Progenitor cell of endocrine pancreas (in vitro differentiated cells): Measurements from ENCODE around the gene NLGN1. TPM values are rescaled to one million over a fixed set of nuclear protein-coding genes. Genes with fewer than 3 reads are reported as not detected.

ENCODE experiments used
- DNase-seq: peaks from one replicate; pipeline ENCODE4 v3.0.0; 2021; ENCODE audit warnings: low spot score; ENCODE audit not compliant: unreplicated experiment
- H3K27ac Mint-ChIP-seq: 2 replicates; pipeline ENCODE4 v1.8.0; 2021; ENCODE audit warnings: mild to moderate bottlenecking, moderate library complexity, mixed read lengths
- H3K27me3 Mint-ChIP-seq: 2 replicates; pipeline ENCODE4 v1.8.0; 2021; ENCODE audit warnings: mixed read lengths
- H3K36me3 Mint-ChIP-seq: 2 replicates; pipeline ENCODE4 v1.8.0; 2022; ENCODE audit warnings: mixed read lengths; ENCODE audit not compliant: insufficient read depth
- H3K4me1 Mint-ChIP-seq: 2 replicates; pipeline ENCODE4 v1.8.0; 2021; ENCODE audit warnings: low read depth, mixed read lengths
- H3K4me3 Mint-ChIP-seq: 2 replicates; pipeline ENCODE4 v1.8.0; 2021; ENCODE audit warnings: low read depth, mild to moderate bottlenecking, moderate library complexity, mixed read lengths
- H3K9me3 Mint-ChIP-seq: 2 replicates; pipeline ENCODE4 v1.8.0; 2021; ENCODE audit warnings: low read depth, mixed read lengths
- total RNA-seq: library from RNA; stranded (reverse); gene quantifications from 2 replicates; pipeline ENCODE4 v1.2.1, GENCODE V29; 2021
- TF ChIP-seq, protein P1 (sequence below): fragments of 200-600 bp; sonication (generic); IDR thresholded peaks from one replicate; pipeline ENCODE4 v1.5.0; 2021; ENCODE audit warnings: antibody characterized with exemption, mild to moderate bottlenecking; ENCODE audit not compliant: unreplicated experiment

The NLGN1 gene
- total RNA-seq, 1 donor from 2014 or later: 5.7 TPM

- Mint-ChIP-seq H3K27me3 (no peaks in the 10 kb centered on the region), H3K4me3 (no peak overlapping the region), H3K9me3 (peaks cover 3% of the 10 kb centered on the region), H3K27ac (no peak overlapping the region), H3K36me3 (no peaks in the 10 kb centered on the region), H3K4me1 (no peaks in the 10 kb centered on the region)
- TF ChIP-seq, protein P1, sequence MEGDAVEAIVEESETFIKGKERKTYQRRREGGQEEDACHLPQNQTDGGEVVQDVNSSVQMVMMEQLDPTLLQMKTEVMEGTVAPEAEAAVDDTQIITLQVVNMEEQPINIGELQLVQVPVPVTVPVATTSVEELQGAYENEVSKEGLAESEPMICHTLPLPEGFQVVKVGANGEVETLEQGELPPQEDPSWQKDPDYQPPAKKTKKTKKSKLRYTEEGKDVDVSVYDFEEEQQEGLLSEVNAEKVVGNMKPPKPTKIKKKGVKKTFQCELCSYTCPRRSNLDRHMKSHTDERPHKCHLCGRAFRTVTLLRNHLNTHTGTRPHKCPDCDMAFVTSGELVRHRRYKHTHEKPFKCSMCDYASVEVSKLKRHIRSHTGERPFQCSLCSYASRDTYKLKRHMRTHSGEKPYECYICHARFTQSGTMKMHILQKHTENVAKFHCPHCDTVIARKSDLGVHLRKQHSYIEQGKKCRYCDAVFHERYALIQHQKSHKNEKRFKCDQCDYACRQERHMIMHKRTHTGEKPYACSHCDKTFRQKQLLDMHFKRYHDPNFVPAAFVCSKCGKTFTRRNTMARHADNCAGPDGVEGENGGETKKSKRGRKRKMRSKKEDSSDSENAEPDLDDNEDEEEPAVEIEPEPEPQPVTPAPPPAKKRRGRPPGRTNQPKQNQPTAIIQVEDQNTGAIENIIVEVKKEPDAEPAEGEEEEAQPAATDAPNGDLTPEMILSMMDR: no peak
- no peak for DNase-seq
Observed at GRCh38 chr3:174332391-174332790, 934.8 kb downstream of the NLGN1 start.

DNA sequence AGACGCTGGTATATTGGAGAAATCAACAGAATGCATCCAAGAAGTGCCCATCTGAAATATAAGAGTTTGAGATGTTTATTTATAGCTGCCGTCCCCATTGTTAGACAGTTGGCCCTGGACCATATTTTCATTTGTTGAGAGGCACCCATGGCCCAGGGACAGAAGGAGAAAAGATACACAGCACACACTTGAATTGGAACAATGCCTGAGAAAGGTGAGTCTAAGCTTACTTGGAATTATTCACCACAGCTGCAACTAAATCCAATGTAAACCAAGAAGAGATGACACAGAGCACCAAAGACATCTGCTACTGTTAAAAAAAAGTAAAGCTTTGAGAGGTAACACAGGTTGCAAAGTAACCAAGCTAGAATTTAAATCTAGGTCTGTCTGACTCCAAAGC, 936.1 kb downstream of the NLGN1 start:
- Mint-ChIP-seq H3K27me3 (no peaks in the 10 kb centered on the region), H3K27ac (no peak overlapping the region), H3K9me3 (peaks cover 3% of the 10 kb centered on the region), H3K4me3 (no peak overlapping the region), H3K36me3 (no peaks in the 10 kb centered on the region), H3K4me1 (no peaks in the 10 kb centered on the region)
- no peak for DNase-seq
- TF ChIP-seq, protein P1: no peak

GRCh38 chr3:174334111-174334510, 936.6 kb downstream of the NLGN1 start:
- TF ChIP-seq, protein P1: no peak
- peaks cover 3% of the 10 kb centered on the region for H3K9me3 Mint-ChIP-seq
- H3K4me1 Mint-ChIP-seq: no peaks in the 10 kb centered on the region
- H3K27ac Mint-ChIP-seq: no peak overlapping the region
- no peak for DNase-seq
- no peak overlapping the region for H3K4me3 Mint-ChIP-seq
- H3K36me3 Mint-ChIP-seq: no peaks in the 10 kb centered on the region
- no peaks in the 10 kb centered on the region for H3K27me3 Mint-ChIP-seq

DNA sequence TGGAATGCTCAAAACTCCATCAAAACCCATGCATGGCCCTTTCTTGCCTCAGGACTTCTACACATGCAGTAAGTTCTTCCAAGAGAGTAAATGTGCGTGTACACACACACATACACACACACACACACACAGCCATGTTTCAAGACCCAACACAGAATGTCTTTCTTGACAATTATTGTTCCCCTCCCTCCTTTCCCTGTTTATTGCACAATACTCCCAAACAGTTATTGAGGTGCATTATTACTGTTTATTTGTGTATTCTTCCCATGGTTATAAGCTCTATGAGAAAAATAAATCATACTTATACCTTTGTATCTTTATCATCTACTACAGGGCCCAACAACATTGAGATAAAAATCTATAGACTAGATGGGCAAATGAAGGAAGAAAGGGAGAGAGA, 937.8 kb downstream of the NLGN1 start:
- no peak overlapping the region for H3K4me3 Mint-ChIP-seq
- H3K36me3 Mint-ChIP-seq: no peaks in the 10 kb centered on the region
- no peak for DNase-seq
- no peaks in the 10 kb centered on the region for H3K4me1 Mint-ChIP-seq
- TF ChIP-seq, protein P1: no peak
- no peaks in the 10 kb centered on the region for H3K9me3 Mint-ChIP-seq
- no peak overlapping the region for H3K27ac Mint-ChIP-seq
- no peaks in the 10 kb centered on the region for H3K27me3 Mint-ChIP-seq

DNA sequence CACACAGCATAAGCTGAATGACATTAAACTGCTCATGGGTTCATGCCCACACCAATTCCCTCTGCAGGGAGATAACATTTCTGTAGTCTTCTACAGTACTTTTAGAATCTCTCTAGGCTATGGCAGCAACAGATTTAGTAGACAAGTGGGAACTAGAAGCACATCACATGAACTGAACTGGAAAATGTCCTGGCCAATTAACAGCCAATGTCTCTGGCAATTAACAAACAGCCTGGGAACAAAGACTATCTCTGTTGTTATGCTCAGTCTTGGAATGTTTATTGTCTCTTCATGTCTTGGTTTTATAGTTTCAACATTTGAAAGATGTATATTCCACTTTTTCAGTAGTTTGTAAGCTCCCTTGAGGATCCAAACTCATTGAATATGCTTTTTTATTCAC, 938.4 kb downstream of the NLGN1 start:
- no peak overlapping the region for H3K4me3 Mint-ChIP-seq
- H3K27me3 Mint-ChIP-seq: no peaks in the 10 kb centered on the region
- no peaks in the 10 kb centered on the region for H3K9me3 Mint-ChIP-seq
- TF ChIP-seq, protein P1: no peak
- no peak for DNase-seq
- H3K4me1 Mint-ChIP-seq: no peaks in the 10 kb centered on the region
- H3K27ac Mint-ChIP-seq: no peak overlapping the region
- H3K36me3 Mint-ChIP-seq: no peaks in the 10 kb centered on the region
